Activated CD8-positive, alpha-beta memory T cell treated with anti-CD3 and anti-CD28 coated beads, Interleukin-2, amount 50 U/mL, for 1 hour (primary cell): ENCODE data around the gene NTM.

Experiments
- DNase-seq: peaks from one replicate; pipeline ENCODE4 v3.0.0-alpha.2; 2020; ENCODE audit errors: extremely low read depth

Gene NTM

GRCh38 chr11:132072044-132072857, 701.8 kb downstream of the NTM start:
- no peak for DNase-seq

- no peak for DNase-seq
Observed at GRCh38 chr11:132072858-132073211, 702.4 kb downstream of the NTM start.

DNA sequence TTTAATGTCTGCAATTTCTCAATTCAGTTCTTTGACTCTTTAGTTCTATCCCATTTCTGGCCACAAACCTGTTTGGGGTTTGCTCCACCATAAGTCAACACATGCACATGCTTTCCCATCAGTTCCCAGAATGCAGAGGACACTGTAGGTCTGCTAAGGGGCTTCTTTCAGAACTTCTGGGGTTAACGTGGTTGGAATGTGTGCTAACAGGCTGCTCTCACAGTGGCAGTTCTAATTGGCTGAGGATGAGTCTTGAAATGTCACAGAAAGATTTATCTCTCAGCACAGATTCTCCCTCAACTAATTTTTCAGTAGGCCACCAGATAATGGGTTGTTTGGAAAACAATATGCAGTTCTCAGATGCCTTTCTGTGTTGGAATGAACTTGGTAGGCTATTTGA, 703.4 kb downstream of the NTM start:
- no peak for DNase-seq

DNA sequence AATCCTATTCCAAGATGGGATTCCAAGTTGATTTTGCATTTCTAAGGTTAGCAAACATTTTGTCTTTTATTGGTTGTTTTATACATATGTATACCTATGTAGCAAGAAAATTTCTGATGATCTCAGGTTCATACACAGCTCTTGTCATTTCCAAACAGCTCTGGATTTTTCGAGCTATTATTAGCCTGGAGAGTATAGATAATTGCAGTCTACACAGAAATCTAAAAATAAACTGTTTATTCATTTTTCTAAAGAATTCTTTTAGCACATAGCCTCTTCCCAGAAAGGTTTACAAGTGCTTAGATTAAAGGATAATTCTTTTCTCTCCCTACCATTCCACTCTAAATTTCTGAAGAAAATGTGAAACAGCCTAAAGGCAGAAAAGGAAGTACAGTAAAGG, 705.0 kb downstream of the NTM start:
- no peak for DNase-seq

GRCh38 chr11:132077416-132077815, 707.0 kb downstream of the NTM start:
- no peak for DNase-seq

- no peak for DNase-seq
Observed at GRCh38 chr11:132078264-132079076, 708.1 kb downstream of the NTM start.

DNA sequence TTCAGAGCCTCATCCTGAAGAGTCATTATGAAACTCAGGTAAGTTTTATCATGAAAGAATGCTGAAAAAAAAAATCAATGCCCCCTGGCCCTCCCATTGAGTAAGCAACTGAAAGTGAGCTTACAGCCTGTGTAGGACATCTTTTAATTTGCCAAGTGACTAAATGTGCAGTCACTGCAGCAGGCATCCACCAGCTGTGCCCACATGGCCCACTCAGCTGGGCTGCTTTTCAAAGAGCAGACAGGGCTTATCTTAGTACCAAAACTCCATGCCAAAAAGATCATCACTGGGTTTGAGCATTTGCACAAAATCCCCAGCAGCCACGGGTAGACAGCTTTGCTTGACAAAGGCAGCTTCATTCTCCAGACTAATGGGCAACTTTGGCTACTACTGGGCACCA, 709.7 kb downstream of the NTM start:
- DNase-seq: no peak

GRCh38 chr11:132082566-132082965, 712.2 kb downstream of the NTM start:
- DNase-seq: no peak

- DNase-seq: no peak
Observed at GRCh38 chr11:132084433-132084832, 714.0 kb downstream of the NTM start.

GRCh38 chr11:132087148-132087547, 716.7 kb downstream of the NTM start:
- no peak for DNase-seq

- no peak for DNase-seq
Observed at GRCh38 chr11:132088551-132088950, 718.1 kb downstream of the NTM start.

- DNase-seq: no peak
Observed at GRCh38 chr11:132093536-132094259, 723.3 kb downstream of the NTM start.

GRCh38 chr11:132094598-132094997, 724.2 kb downstream of the NTM start:
- no peak for DNase-seq

DNA sequence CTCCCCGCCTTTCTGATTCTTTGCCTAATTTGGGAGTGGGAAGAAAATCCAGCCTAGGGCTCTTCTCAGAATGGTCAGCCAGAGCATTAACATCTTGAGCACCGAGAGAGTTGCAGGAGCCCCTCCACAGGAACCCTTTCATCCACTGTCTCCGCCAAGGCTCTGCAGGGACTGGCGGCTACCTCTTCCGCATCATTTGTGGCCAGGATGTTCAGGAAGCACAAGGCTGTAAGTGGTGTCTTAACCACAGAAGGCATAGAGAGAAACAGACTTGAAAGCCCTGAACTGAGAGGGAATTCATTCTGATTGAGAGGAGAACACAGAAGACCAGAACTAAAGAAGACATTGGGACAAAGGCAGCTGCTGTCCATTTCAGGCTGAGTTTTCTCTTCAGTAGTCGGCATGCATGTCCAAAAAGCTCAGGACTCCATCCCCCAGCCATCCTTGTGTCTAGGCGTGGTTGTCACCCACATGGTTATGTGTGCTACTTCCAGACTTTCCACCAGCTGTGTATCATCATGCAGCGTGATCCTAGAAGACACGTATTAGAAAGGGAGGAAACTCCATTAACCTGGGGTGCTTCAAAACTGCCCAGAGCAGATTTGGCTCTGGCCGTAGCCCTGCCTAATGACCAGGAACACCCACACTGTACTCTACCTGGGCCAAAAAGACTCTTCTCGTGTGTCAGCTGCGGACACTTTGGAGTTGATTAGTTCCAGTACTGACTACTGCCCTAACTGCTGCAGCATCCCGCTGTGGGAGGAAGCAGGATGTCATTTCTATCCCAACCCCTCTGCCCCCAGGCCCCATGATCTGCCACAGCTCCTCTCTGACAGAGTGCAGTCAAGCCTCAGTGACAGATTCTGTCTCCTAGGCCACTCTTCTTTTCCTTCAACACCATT, 725.1 kb downstream of the NTM start:
- no peak for DNase-seq

- DNase-seq: no peak
Observed at GRCh38 chr11:132096132-132096825, 725.9 kb downstream of the NTM start.

DNA sequence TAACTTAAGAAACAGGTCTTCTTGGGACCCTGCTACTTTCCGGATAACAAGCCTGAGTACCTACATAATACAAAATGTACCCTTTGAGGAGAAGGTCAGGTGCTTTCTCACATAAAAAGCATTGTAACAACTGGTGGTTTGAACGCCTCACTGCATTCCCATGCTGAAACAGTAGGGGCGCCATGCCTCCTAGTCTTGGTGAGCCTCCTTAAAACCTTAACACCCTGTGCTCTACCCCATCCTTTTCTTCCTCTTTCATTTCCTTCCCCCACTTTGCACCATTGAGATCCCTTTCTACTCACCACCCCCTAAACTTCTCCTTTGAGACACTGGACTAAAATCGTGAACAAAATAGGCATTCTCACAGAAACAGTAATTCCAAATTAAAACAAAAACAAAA, 729.3 kb downstream of the NTM start:
- DNase-seq: no peak

GRCh38 chr11:132100583-132100982, 730.2 kb downstream of the NTM start:
- no peak for DNase-seq

- DNase-seq: no peak
Observed at GRCh38 chr11:132101881-132102280, 731.5 kb downstream of the NTM start.

DNA sequence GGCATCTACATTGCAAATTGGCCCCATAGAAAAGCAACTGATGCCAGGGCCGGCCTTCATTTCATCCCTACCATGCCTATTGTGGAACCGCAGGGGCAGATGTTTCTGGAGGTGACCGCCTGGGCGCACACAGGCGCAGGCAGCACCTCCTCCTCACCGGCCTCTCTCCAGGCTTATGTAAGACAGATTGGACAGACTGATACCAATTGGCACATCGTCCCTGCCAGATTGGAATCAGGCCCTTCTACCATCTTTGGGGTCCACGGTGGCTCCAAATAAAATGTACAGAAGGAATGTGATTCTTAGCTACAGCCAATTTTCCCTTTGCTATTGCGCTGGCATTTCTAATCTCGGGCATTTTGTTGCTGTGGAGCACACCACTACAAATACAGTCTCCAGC, 732.6 kb downstream of the NTM start:
- no peak for DNase-seq

- no peak for DNase-seq
Observed at GRCh38 chr11:132106096-132106982, 735.9 kb downstream of the NTM start.
